ENCODE results near the gene SIRT3.

- TF ChIP-seq CTCF (IDR thresholded peaks at IDR 0.05) = no peak
- TF ChIP-seq EP300 (IDR thresholded peaks at IDR 0.05; ENCODE audit: low read depth) = no peak
- TF ChIP-seq POLR2AphosphoS5 (IDR thresholded peaks at IDR 0.05) = no peak
- TF ChIP-seq POLR2A (IDR thresholded peaks at IDR 0.05) = no peak
Observed at GRCh38 chr11:284105-285020, 48.2 kb upstream of the SIRT3 start.

Measured in transverse colon (tissue), 4 donors.